Kidney glomerular epithelial cell (primary cell): ENCODE data around the gene DIS3L2.

Experiments
- DNase-seq: peaks from one replicate; lab custom pipeline; 2025; lab: John Stamatoyannopoulos, UW

Gene DIS3L2

GRCh38 chr2:231955758-231956472 is 5.6 kb upstream of the DIS3L2 start:
- no peak for DNase-seq

- no peak for DNase-seq
Measured at GRCh38 chr2:231957913-231958763, 3.4 kb upstream of the DIS3L2 start.

- no peak for DNase-seq
Measured at GRCh38 chr2:231960810-231961348, 634 bp upstream of the DIS3L2 start.

- no peak for DNase-seq
Measured at GRCh38 chr2:231965102-231965501, 3.6 kb downstream of the DIS3L2 start.

- DNase-seq, result no peak
Measured at GRCh38 chr2:231966886-231967285, 5.4 kb downstream of the DIS3L2 start.

GRCh38 chr2:231968820-231969219 is 7.3 kb downstream of the DIS3L2 start:
- no peak for DNase-seq

GRCh38 chr2:231970461-231970860 is 8.9 kb downstream of the DIS3L2 start:
- no peak for DNase-seq

GRCh38 chr2:231975001-231975400 is 13.5 kb downstream of the DIS3L2 start:
- no peak for DNase-seq

- DNase-seq, result no peak
Measured at GRCh38 chr2:231977430-231977829, 15.9 kb downstream of the DIS3L2 start.

- DNase-seq, result no peak
Measured at GRCh38 chr2:231984992-231985391, 23.5 kb downstream of the DIS3L2 start.

- no peak for DNase-seq
Measured at GRCh38 chr2:231985823-231986261, 24.3 kb downstream of the DIS3L2 start.

GRCh38 chr2:231987124-231987727 is 25.7 kb downstream of the DIS3L2 start:
- peak; percentile 29 for DNase-seq

GRCh38 chr2:231988179-231988866 is 26.8 kb downstream of the DIS3L2 start:
- DNase-seq, result no peak

- DNase-seq, result peak; percentile 56
Measured at GRCh38 chr2:231991664-231992063, 30.2 kb downstream of the DIS3L2 start.

GRCh38 chr2:231992888-231993287 is 31.4 kb downstream of the DIS3L2 start:
- DNase-seq, result no peak

GRCh38 chr2:231996797-231997540 is 35.5 kb downstream of the DIS3L2 start:
- DNase-seq, result no peak

GRCh38 chr2:231998046-231998445 is 36.5 kb downstream of the DIS3L2 start:
- no peak for DNase-seq

- DNase-seq, result no peak
Measured at GRCh38 chr2:232000439-232000838, 38.9 kb downstream of the DIS3L2 start.

- no peak for DNase-seq
Measured at GRCh38 chr2:232001073-232001472, 39.6 kb downstream of the DIS3L2 start.

- no peak for DNase-seq
Measured at GRCh38 chr2:232006253-232006652, 44.7 kb downstream of the DIS3L2 start.
